Measurements from ENCODE around the gene SLC35E1.
A peak's percentile ranks its signal among the peaks of the same experiment; 100 is the strongest.

Gene SLC35E1

DNA sequence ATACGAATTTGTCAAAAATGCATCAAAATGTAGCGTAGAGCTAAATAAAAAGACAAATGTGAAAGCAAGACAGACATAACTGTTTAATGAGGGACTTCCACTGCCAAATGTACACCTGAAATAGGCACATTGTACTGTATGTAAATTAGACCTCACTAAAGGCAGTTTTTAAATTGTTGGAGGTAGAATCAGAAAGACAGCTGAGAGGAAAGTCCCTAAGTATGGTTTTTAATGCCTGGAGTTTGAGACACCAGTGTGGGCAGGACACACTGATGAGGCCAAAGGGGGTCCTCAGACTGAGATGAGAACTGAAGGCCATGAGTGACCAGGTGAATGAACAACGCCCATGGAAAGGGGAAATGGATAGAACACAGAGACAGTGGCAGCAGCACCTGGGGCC lies 32.9 kb upstream of the SLC35E1 start:
- H3K36me3 ChIP-seq (ENCODE audit: control insufficient read depth, low read length), result peaks cover 34% of the 10 kb centered on the region
- no peak for TF ChIP-seq EZH2phosphoT487 (IDR thresholded peaks at IDR 0.05; ENCODE audit: borderline replicate concordance, low read length)
- TF ChIP-seq, protein P1, sequence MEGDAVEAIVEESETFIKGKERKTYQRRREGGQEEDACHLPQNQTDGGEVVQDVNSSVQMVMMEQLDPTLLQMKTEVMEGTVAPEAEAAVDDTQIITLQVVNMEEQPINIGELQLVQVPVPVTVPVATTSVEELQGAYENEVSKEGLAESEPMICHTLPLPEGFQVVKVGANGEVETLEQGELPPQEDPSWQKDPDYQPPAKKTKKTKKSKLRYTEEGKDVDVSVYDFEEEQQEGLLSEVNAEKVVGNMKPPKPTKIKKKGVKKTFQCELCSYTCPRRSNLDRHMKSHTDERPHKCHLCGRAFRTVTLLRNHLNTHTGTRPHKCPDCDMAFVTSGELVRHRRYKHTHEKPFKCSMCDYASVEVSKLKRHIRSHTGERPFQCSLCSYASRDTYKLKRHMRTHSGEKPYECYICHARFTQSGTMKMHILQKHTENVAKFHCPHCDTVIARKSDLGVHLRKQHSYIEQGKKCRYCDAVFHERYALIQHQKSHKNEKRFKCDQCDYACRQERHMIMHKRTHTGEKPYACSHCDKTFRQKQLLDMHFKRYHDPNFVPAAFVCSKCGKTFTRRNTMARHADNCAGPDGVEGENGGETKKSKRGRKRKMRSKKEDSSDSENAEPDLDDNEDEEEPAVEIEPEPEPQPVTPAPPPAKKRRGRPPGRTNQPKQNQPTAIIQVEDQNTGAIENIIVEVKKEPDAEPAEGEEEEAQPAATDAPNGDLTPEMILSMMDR (IDR thresholded peaks at IDR 0.05; ENCODE audit: low read depth, low read length, poor library complexity, severe bottlenecking), result no peak
- H3K4me1 ChIP-seq (ENCODE audit: control insufficient read depth, low read length), result peaks cover 46% of the 10 kb centered on the region
- peaks cover 46% of the 10 kb centered on the region for H4K20me1 ChIP-seq (ENCODE audit: control insufficient read depth, insufficient read depth, low read depth, low read length)
- peaks cover 99% of the 10 kb centered on the region for H3K79me2 ChIP-seq (ENCODE audit: control insufficient read depth, low read length)
- H3K27me3 ChIP-seq (ENCODE audit: control insufficient read depth, low read length), result no peaks in the 10 kb centered on the region
- no peak overlapping the region for H3K27ac ChIP-seq (ENCODE audit: low read depth, low read length)
- H3K4me3 ChIP-seq (ENCODE audit: low read length), result no peak overlapping the region
- no peaks in the 10 kb centered on the region for H3K9me2 ChIP-seq (replicated peaks; ENCODE audit: control insufficient read depth, low read length)
- peaks cover 6% of the 10 kb centered on the region; the same call in 1 of the 2 replicates for H3F3A ChIP-seq (ENCODE audit: control insufficient read depth, insufficient read depth)
- H3K9me3 ChIP-seq (ENCODE audit: control insufficient read depth, insufficient read depth, low read length), result no peaks in the 10 kb centered on the region
- peak overlapping the region; percentile 37; the same call in 1 of the 2 replicates for H3K4me2 ChIP-seq (ENCODE audit: low read length)

DNA sequence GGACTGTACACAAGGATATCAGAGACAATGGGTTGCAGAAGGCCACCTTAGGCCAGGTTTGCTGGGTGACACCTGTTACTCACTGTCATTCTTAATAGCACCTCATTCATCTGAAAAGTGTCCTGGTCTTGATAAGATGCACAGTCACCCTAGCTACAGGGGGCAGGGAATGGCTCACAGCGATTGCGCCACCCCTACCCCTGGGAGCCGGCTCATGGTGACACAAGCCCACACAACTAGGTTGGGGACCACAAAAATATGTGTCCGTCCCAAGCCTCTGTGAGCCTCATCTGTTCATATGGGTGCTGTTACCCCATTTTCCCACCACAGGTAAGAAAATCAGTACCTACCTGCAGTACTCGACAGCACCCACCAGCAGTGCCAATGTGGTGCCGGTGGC lies 32.4 kb upstream of the SLC35E1 start:
- peaks cover 99% of the 10 kb centered on the region for H3K79me2 ChIP-seq (ENCODE audit: control insufficient read depth, low read length)
- peaks cover 47% of the 10 kb centered on the region for H3K4me1 ChIP-seq (ENCODE audit: control insufficient read depth, low read length)
- H3K4me3 ChIP-seq (ENCODE audit: low read length), result no peak overlapping the region
- H3K9me2 ChIP-seq (replicated peaks; ENCODE audit: control insufficient read depth, low read length), result no peaks in the 10 kb centered on the region
- H3K4me2 ChIP-seq (ENCODE audit: low read length), result no peak overlapping the region
- H3K27ac ChIP-seq (ENCODE audit: low read depth, low read length), result no peak overlapping the region
- TF ChIP-seq, protein P1 (IDR thresholded peaks at IDR 0.05; ENCODE audit: low read depth, low read length, poor library complexity, severe bottlenecking), result no peak
- TF ChIP-seq EZH2phosphoT487 (IDR thresholded peaks at IDR 0.05; ENCODE audit: borderline replicate concordance, low read length), result no peak
- no peaks in the 10 kb centered on the region for H3K9me3 ChIP-seq (ENCODE audit: control insufficient read depth, insufficient read depth, low read length)
- peaks cover 47% of the 10 kb centered on the region for H4K20me1 ChIP-seq (ENCODE audit: control insufficient read depth, insufficient read depth, low read depth, low read length)
- H3K27me3 ChIP-seq (ENCODE audit: control insufficient read depth, low read length), result no peaks in the 10 kb centered on the region
- H3F3A ChIP-seq (ENCODE audit: control insufficient read depth, insufficient read depth), result 0 out of 2 replicates have a peak, but pooled peaks cover 3% of the 10 kb centered on the region
- H3K36me3 ChIP-seq (ENCODE audit: control insufficient read depth, low read length), result peaks cover 34% of the 10 kb centered on the region

DNA sequence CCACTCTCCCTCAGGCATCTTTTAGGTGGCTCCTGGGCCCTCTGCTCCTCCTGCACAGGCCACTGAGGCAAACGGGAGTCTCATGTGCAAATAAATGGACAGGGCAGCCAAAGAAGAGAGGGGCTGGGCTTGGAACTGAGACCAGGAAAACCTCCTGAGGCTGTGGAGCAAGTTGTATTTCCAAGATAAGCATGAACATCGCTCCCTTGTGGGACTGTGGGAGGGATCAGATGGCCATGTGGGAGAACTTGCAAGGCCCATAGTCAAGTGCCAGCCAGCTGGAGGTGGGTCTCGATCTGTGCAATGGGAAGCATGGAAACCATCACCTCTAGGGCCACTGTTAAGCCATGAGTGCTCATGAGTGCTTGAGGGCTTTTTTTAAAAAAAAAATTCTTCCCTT lies 30.9 kb upstream of the SLC35E1 start:
- H4K20me1 ChIP-seq (ENCODE audit: control insufficient read depth, insufficient read depth, low read depth, low read length), result peaks cover 52% of the 10 kb centered on the region; the same call in 1 of the 2 replicates
- peaks cover 36% of the 10 kb centered on the region for H3K36me3 ChIP-seq (ENCODE audit: control insufficient read depth, low read length)
- no peak for TF ChIP-seq EZH2phosphoT487 (IDR thresholded peaks at IDR 0.05; ENCODE audit: borderline replicate concordance, low read length)
- TF ChIP-seq, protein P1 (IDR thresholded peaks at IDR 0.05; ENCODE audit: low read depth, low read length, poor library complexity, severe bottlenecking), result no peak
- 0 out of 2 replicates have a peak, but pooled peaks cover 3% of the 10 kb centered on the region for H3F3A ChIP-seq (ENCODE audit: control insufficient read depth, insufficient read depth)
- no peaks in the 10 kb centered on the region for H3K9me2 ChIP-seq (replicated peaks; ENCODE audit: control insufficient read depth, low read length)
- peaks cover 37% of the 10 kb centered on the region for H3K4me1 ChIP-seq (ENCODE audit: control insufficient read depth, low read length)
- peaks cover 99% of the 10 kb centered on the region for H3K79me2 ChIP-seq (ENCODE audit: control insufficient read depth, low read length)
- no peaks in the 10 kb centered on the region for H3K9me3 ChIP-seq (ENCODE audit: control insufficient read depth, insufficient read depth, low read length)
- no peak overlapping the region for H3K27ac ChIP-seq (ENCODE audit: low read depth, low read length)
- H3K4me3 ChIP-seq (ENCODE audit: low read length), result no peak overlapping the region
- no peaks in the 10 kb centered on the region for H3K27me3 ChIP-seq (ENCODE audit: control insufficient read depth, low read length)
- no peak overlapping the region for H3K4me2 ChIP-seq (ENCODE audit: low read length)
